ENCODE data around the gene COL17A1. TPM values are rescaled to one million over a fixed set of nuclear protein-coding genes. Genes with fewer than 3 reads are reported as not detected.
A peak's percentile ranks its signal among the peaks of the same experiment; 100 is the strongest.

The COL17A1 gene
- total RNA-seq, 1 donor from 2014 or later, result 10.1 TPM

DNA sequence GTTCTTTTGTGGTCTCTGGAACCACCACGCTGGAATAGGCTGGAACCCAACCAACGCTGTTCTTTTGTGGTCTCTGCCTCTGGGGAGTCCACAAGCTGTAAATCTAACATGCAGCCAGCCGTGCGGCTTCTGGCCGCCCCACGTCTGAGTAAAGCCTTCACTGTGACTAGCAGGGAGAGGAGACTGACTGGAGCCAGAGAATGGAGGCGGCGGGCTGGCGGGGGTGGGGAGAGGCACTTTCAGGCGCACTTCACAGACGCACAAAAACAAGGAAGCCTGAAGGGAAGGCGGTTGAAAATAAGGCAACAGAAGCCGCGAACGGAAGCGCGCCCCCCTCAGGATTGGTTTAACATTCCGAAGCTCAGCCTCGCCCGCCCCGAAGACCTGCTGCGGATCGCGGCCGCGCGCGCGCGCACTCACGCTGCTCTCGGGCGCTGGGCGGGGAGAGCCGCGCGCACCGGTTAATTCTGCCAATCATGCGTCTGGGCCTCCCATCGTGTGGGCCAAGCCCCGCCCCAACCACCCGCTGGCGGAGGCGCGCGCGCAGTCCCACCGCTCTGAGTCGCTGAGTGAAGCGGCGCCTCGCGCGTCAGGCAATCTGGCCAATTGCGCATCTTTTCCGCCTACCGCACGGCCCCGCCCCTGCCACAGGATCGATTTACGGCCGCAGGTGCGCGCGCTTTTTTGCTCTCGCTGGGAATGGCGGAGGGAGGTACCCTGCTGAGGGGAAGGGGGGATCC, 36.0 kb upstream of the COL17A1 start, which contains the start of gene SFR1:
Gene SFR1, plus strand, starts transcription at position 687 of the 740 bp plus-strand sequence. Its CDS starts 13 bp downstream, at position 700.
- Histone ChIP-seq H3K4me3 (ENCODE audit: insufficient read depth, low read depth, low read length) (peak within 1 kb of the TSS; percentile 75), H3K79me2 (ENCODE audit: insufficient read depth, low read length) (no peaks in the 10 kb centered on the region), H3K4me2 (ENCODE audit: low read length) (peak within 1 kb of the TSS; percentile 93), H4K20me1 (ENCODE audit: insufficient read depth, low read length) (no peaks in the 10 kb centered on the region), H3K27me3 (ENCODE audit: insufficient read depth, low read length) (no peaks in the 10 kb centered on the region), H3K9ac (ENCODE audit: low read length) (peak within 1 kb of the TSS; percentile 99), H3K36me3 (ENCODE audit: insufficient read depth, low read length) (no peaks in the 10 kb centered on the region), H2AFZ (ENCODE audit: low read depth, low read length) (peak within 1 kb of the TSS; percentile 73), H3K4me1 (ENCODE audit: insufficient read depth, low read length) (peaks cover 29% of the 10 kb centered on the region), H3K9me3 (ENCODE audit: insufficient read depth, low read depth, low read length) (no peaks in the 10 kb centered on the region), H3K27ac (ENCODE audit: low read depth, low read length) (peak within 1 kb of the TSS; percentile 100)
- Mint-ChIP-seq H3K4me3 (ENCODE audit: unreplicated experiment) (peak within 1 kb of the TSS; percentile 91), H3K36me3 (ENCODE audit: low read depth, unreplicated experiment) (no peaks in the 10 kb centered on the region), H3K27ac (ENCODE audit: unreplicated experiment) (peak within 1 kb of the TSS; percentile 99), H3K27me3 (ENCODE audit: low read depth, unreplicated experiment) (no peaks in the 10 kb centered on the region), H3K9me3 (ENCODE audit: unreplicated experiment) (no peaks in the 10 kb centered on the region), H3K4me1 (ENCODE audit: low read depth, unreplicated experiment) (peaks cover 22% of the 10 kb centered on the region)
- FAIRE-seq, result peak; percentile 68
- peak; percentile 95 for DNase-seq (ENCODE audit: low read depth)
- TF ChIP-seq, protein P1, sequence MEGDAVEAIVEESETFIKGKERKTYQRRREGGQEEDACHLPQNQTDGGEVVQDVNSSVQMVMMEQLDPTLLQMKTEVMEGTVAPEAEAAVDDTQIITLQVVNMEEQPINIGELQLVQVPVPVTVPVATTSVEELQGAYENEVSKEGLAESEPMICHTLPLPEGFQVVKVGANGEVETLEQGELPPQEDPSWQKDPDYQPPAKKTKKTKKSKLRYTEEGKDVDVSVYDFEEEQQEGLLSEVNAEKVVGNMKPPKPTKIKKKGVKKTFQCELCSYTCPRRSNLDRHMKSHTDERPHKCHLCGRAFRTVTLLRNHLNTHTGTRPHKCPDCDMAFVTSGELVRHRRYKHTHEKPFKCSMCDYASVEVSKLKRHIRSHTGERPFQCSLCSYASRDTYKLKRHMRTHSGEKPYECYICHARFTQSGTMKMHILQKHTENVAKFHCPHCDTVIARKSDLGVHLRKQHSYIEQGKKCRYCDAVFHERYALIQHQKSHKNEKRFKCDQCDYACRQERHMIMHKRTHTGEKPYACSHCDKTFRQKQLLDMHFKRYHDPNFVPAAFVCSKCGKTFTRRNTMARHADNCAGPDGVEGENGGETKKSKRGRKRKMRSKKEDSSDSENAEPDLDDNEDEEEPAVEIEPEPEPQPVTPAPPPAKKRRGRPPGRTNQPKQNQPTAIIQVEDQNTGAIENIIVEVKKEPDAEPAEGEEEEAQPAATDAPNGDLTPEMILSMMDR (IDR thresholded peaks at IDR 0.05; ENCODE audit: insufficient read depth, low read depth, low read length), result peak; percentile 31
- TF ChIP-seq EZH2 (IDR thresholded peaks at IDR 0.05; ENCODE audit: insufficient read depth, low read length), result no peak

DNA sequence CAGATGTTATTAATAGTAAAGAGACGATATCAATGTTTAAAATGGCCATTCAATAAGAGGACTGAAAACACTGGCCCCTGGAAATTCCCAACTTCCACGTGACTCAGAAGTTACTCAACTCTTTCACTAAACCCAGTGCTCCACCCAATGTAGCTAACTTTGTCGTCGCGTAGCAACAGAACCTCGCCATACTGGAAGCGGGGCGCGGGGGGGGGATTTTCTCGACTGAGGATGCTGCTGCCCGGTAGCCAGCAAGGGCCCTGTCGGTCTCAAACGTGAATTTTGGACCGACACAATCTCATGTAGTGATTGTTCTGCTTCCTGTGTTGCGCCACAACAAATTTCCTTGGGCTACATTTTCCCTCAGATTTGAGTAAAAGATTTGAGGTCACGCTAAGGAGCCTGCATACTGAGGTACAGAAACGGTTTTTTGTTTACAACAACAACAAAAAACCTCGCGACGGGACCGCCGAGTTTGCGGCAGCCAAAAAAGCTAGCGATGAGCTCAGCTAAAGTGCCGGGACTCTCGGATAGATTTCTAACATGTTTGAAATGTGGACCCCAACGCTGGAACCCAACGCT, 35.3 kb upstream of the COL17A1 start:
- Histone ChIP-seq H3K4me1 (ENCODE audit: insufficient read depth, low read length) (peaks cover 29% of the 10 kb centered on the region), H3K4me3 (ENCODE audit: insufficient read depth, low read depth, low read length) (peak overlapping the region; percentile 75), H3K9ac (ENCODE audit: low read length) (peak overlapping the region; percentile 99), H3K79me2 (ENCODE audit: insufficient read depth, low read length) (no peaks in the 10 kb centered on the region), H2AFZ (ENCODE audit: low read depth, low read length) (peak overlapping the region; percentile 73), H3K27ac (ENCODE audit: low read depth, low read length) (peak overlapping the region; percentile 100), H3K27me3 (ENCODE audit: insufficient read depth, low read length) (no peaks in the 10 kb centered on the region), H3K36me3 (ENCODE audit: insufficient read depth, low read length) (no peaks in the 10 kb centered on the region), H4K20me1 (ENCODE audit: insufficient read depth, low read length) (no peaks in the 10 kb centered on the region), H3K9me3 (ENCODE audit: insufficient read depth, low read depth, low read length) (no peaks in the 10 kb centered on the region), H3K4me2 (ENCODE audit: low read length) (peak overlapping the region; percentile 93)
- peak overlapping the region; percentile 91 for H3K4me3 Mint-ChIP-seq (ENCODE audit: unreplicated experiment)
- peak overlapping the region; percentile 99 for H3K27ac Mint-ChIP-seq (ENCODE audit: unreplicated experiment)
- H3K4me1 Mint-ChIP-seq (ENCODE audit: low read depth, unreplicated experiment), result peaks cover 22% of the 10 kb centered on the region
- no peaks in the 10 kb centered on the region for H3K9me3 Mint-ChIP-seq (ENCODE audit: unreplicated experiment)
- H3K27me3 Mint-ChIP-seq (ENCODE audit: low read depth, unreplicated experiment), result no peaks in the 10 kb centered on the region
- no peaks in the 10 kb centered on the region for H3K36me3 Mint-ChIP-seq (ENCODE audit: low read depth, unreplicated experiment)
- DNase-seq (ENCODE audit: low read depth), result peak; percentile 93
- TF ChIP-seq, protein P1 (IDR thresholded peaks at IDR 0.05; ENCODE audit: insufficient read depth, low read depth, low read length), result no peak
- TF ChIP-seq EZH2 (IDR thresholded peaks at IDR 0.05; ENCODE audit: insufficient read depth, low read length), result no peak
- FAIRE-seq, result peak; percentile 41
